ENCODE measurements around the gene RABGAP1L.

RABGAP1L gene

GRCh38 chr1:174358344-174358743 is 199.0 kb downstream of the RABGAP1L start:
- POLR2A ChIA-PET (ENCODE audit: low non-redundant PET), result no interaction called here
- CTCF ChIA-PET, result interaction anchor here (0.7 kb wide), 1 partner anchor 525 kb away, joined by 3 read pairs; no protein-coding TSS in a partner anchor
- no peak for DNase-seq (ENCODE audit: low spot score)
- H3K27ac ChIP-seq, result no peak overlapping the region
- TF ChIP-seq CTCF (conservative IDR thresholded peaks at IDR 0.05; ENCODE audit: low read depth), result no peak

GRCh38 chr1:174358786-174359453 is 199.6 kb downstream of the RABGAP1L start:
- DNase-seq (ENCODE audit: low spot score), result no peak
- H3K27ac ChIP-seq, result no peak overlapping the region
- ChIA-PET POLR2A (ENCODE audit: low non-redundant PET) (no interaction called here), CTCF (interaction anchor here (0.7 kb wide), 1 partner anchor 525 kb away, joined by 3 read pairs; no protein-coding TSS in a partner anchor)
- TF ChIP-seq CTCF (conservative IDR thresholded peaks at IDR 0.05; ENCODE audit: low read depth), result no peak

GRCh38 chr1:174359454-174359805 is 200.1 kb downstream of the RABGAP1L start:
- CTCF ChIA-PET, result no interaction called here
- no peak for DNase-seq (ENCODE audit: low spot score)
- H3K27ac ChIP-seq, result no peak overlapping the region
- POLR2A ChIA-PET (ENCODE audit: low non-redundant PET), result no interaction called here
- no peak for TF ChIP-seq CTCF (conservative IDR thresholded peaks at IDR 0.05; ENCODE audit: low read depth)

- H3K27ac ChIP-seq, result no peak overlapping the region
- ChIA-PET POLR2A (ENCODE audit: low non-redundant PET) (no interaction called here), CTCF (no interaction called here)
- no peak for DNase-seq (ENCODE audit: low spot score)
- TF ChIP-seq CTCF (conservative IDR thresholded peaks at IDR 0.05; ENCODE audit: low read depth), result no peak
These were observed 205.8 kb downstream of the RABGAP1L start for GRCh38 chr1:174364996-174365736.

- ChIA-PET POLR2A (ENCODE audit: low non-redundant PET) (no interaction called here), CTCF (no interaction called here)
- no peak overlapping the region for H3K27ac ChIP-seq
- DNase-seq (ENCODE audit: low spot score), result no peak
- TF ChIP-seq CTCF (conservative IDR thresholded peaks at IDR 0.05; ENCODE audit: low read depth), result no peak
These were observed 207.6 kb downstream of the RABGAP1L start for GRCh38 chr1:174366946-174367345.

GRCh38 chr1:174367892-174368291 is 208.6 kb downstream of the RABGAP1L start:
- H3K27ac ChIP-seq, result no peak overlapping the region
- no peak for DNase-seq (ENCODE audit: low spot score)
- CTCF ChIA-PET, result no interaction called here
- POLR2A ChIA-PET (ENCODE audit: low non-redundant PET), result no interaction called here
- TF ChIP-seq CTCF (conservative IDR thresholded peaks at IDR 0.05; ENCODE audit: low read depth), result no peak

Measured in RWPE1 (cell line).